HG02588 (cell line): ENCODE data around the gene LAP3.
"Not testable (repeated sequence)": the region's sequence is repeated elsewhere in the genome, so short reads cannot be mapped to it uniquely, and the experiment has no call there.

ENCODE experiments used
- ATAC-seq: cut with Tn5 transposase; IDR thresholded peaks from one replicate; pipeline ENCODE4 v1.9.1; 2021; ENCODE audit warnings: mild to moderate bottlenecking, moderate library complexity; ENCODE audit not compliant: unreplicated experiment

LAP3 gene

DNA sequence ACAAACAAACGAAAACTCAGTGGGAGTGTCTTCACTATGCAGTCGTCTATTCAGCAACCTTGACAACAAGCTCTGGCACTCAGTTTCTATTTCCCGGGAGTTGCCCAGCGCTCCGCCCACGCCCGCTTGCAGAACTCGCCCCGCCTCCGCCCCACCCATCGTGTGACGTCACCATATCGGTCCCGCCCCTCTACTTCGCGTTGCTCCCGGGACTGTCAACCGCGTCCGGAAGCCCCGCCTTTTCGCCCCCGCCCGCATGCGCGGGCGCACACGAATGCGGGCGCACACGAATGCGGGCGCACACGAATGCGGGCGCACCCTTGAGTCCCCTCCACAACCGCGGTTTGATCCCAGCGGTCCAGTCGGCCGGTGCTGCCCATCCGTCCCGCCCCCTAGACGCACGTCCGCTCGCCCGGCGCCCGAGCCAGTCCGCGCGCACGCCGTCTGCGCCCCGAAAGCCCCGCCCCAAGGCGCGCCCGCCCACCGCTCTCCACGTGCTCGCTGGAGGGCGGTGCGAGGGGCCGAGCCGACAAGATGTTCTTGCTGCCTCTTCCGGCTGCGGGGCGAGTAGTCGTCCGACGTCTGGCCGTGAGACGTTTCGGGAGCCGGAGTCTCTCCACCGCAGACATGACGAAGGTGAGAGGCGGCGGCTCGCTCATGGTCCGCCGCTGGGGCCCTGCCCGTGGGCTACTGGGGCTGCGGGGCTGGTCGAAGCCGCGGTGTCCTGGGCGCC, at the start of gene LAP3:
TSS of gene LAP3 (plus strand) at position 267 of the 733 bp plus-strand sequence. CDS start at position 535, 268 bp downstream.
- peak; percentile 81 for ATAC-seq

DNA sequence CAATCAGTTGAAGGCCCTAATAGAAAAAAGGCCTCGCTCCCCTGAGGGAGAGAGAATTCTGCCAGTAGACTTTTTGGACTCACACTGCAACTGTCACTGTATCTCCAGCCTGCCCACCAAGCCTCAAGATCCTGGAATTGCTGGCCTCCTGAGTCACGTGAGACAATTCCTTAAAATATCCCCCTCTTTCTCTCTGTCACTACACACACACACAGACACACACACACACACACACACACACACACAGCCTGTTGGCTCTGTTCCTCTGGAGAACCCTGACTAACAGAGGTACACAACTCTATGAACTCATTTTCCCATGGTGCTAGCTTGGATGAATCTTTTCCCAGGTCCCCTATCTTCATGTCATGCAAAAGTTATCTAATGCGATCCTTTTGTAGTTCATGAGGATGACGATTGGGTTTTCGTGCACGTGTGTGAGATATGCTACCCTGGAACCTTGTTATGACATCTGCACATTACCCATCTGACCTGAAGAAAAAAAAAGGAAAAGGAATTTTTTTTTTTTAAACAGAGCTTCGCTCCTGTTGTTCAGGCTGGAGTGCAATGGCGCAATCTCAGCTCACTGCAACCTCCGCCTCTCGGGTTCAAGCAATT, 48.3 kb upstream of the LAP3 start:
- ATAC-seq, result no peak

DNA sequence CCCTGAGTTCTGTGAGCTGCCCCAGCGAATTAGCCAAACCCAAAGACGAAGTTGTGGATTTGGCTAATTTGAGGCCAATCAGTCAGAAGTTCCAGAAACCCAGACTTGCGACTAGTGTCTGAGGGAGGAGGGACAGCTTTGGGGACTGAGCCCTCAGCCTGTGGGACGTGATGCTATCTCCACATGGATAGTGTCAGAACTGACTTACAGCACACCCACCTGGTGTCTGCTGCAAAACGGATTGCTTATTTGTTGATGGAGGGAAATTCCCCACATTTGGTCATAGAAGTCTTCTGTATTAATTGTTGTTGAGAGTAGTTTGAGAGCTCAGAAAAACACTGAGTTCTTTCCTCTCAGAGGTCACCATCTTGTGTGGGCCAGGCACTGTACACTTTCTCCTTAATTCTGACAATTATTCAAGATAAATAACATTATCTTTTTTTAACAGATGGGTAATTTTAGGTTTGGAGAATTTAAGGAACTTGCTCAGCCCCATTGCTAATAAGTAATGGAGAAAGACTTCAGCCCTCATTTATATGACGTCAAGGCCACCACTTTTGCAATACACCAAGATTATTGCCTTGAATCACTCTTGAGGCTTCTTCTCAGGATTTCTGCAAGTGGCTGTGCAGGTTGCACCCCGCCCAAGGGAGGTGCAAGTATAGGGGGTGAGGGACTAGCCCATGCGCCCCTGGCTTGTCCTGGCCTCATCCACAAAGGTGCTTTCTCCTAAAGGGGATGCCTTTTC, 45.3 kb upstream of the LAP3 start:
- no peak for ATAC-seq

DNA sequence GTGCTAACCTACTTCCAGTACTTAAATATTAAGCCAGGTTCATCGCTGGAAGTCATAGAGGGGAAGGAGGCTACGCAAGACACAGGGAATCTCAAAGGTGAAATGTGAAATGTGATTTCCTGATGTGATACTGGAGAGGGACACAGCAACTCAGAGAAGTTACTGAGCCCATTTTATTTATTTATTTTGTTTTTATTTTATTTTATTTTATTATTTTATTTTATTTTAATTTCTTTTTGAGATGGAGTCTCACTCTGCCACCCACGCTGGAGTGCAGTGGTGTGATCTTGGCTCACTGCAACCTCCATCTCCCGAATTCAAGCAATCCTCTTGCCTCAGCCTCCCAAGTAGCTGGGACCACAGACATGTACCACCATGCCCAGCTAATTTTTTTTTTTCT, 42.3 kb upstream of the LAP3 start:
- ATAC-seq, result no peak

DNA sequence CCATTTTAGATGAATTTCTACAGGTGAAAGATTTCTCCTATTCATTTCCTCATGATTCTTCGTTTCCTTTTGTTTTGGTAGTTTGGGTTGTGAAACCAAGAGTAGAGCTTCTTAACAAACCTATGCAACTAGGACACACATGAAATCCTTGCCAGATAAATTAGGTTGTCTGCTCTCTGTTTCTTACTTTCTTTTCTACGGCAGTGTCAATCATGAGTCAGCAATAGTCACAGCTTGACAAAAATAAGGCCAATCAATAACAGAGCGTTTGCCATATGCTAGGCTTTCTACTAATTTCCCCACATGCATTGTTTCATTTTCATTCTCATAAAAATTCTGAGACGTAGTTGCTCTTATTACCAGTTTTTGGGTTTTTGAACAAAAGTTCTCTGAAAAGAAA, 41.8 kb upstream of the LAP3 start:
- no peak for ATAC-seq

DNA sequence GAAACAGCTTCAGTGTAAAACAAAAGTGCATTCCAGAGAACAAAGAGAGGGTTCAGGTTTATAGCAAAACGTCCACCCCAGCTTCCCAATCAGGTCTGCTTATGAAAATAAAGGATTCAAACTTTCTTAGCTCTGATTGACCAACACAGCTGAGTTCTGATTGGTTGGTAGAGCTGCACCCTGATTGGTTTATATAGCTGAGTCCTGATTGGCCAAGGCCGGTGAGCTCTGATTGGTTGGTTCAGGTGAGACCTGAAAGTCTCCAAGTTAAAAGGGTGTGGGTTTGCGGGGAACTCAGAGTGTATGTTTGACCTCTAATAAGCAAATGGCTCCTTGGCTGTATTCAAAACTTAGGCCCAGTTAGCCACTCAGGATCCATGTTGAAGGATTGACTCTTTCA, 41.1 kb upstream of the LAP3 start:
- no peak for ATAC-seq

DNA sequence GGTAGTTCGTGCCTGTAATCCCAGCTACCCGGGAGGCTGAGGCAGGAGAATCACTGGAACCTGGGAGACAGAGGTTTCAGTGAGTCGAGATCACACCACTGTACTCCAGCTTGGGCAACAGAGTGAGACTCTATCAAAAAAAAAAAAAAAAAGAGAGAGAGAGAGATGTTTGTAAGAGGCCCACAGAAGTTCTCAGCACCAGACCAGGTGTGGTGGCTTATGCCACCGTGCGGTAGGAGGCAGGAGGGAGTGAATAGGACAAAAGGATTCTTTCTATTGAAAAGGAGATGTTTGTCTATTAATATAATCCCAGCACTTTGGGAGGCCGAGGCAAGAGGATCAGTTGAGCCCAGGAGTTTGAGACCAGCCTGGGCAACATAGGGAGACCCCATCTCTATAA, 39.9 kb upstream of the LAP3 start:
- ATAC-seq, result not testable (repeated sequence)

DNA sequence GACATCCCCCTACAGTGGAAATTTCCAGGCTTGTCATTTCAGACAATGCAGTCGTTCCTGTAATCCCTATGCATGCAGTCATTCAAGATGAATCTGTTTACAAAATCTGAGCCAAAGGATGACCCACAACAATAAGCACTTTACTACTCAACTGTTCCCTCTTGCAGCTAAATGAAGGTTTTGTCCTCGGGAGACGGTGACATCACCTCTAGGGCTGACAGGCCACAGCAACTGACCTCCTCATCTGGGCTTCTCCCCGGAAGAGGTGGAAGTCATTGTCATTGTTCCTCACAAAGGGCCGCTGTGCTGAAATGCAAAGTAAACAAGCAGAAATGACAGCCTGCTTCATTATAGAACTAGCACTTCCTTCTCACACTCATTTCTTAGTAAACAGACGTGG, 32.8 kb upstream of the LAP3 start:
- ATAC-seq, result no peak

DNA sequence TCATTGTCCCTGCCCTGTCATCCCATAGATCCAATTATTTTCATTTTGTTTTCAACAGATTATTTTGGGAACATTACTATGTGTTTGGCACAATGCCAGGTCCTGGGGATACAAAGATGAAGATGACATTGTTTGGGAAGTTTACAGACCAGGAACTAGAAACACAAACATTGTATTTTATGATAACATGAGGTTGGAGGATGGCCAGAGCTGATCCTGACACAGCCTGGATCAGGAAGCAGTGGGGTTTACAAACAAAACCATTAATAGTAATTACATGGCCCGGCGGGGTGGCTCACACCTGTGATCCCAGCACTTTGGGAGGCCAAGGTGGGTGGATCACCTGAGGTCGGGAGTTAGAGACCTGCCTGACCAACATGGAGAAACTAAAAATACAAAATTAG, 32.2 kb upstream of the LAP3 start:
- no peak for ATAC-seq

DNA sequence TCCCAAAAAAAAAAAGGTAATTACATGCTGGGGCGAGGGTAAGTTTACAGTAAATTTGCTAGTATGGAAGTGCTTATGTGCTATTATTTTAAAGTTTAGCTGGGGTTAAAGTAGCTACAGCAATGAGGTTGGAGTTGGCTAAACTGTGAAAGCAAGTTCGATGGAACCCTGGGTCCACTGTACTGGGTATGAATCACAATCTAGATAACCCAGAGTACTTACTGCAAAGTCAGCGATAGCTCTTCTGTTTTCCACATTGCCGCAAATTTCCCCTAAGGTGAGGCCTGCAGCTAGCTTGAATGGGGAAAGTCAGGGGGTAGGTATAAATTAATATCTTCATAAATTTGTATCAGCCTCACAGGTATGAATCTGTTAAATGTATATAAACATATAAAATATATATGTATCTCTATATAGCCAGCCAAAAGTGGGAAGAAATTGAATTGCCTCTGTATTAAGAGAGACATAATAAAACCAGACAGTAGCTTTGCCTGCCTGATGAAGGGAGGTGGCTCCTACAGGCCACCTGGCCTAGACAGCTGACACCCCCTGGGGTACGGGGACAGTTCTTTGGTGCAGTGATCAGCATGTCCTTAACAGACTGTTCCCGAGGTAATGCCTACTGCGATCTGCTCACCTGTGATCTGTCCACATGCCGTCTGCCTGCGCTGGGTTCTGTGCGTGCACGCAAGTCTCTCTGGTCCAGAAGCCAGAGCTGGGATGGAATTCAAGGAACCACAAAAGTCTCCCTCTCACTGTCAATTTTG, 31.4 kb upstream of the LAP3 start:
- no peak for ATAC-seq

DNA sequence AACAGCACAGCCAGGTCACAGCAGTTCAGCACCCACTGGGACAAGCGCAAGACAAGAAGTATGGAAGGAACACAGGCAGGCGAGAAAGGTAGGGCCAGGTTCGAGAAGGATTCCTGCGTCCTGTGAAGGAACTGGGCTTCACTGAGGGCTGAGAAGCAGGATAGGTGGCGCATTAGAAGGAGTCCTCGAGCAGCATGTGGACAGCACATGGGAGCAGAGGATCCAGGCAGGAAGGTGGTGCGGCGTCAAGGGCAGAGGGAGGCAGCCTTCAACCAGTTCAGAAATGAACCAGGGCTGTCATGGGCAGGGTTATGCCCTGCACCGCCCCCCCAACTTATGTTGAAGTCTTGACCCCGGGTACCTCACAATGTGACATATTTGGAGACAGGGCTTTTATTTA, 30.8 kb upstream of the LAP3 start:
- no peak for ATAC-seq

DNA sequence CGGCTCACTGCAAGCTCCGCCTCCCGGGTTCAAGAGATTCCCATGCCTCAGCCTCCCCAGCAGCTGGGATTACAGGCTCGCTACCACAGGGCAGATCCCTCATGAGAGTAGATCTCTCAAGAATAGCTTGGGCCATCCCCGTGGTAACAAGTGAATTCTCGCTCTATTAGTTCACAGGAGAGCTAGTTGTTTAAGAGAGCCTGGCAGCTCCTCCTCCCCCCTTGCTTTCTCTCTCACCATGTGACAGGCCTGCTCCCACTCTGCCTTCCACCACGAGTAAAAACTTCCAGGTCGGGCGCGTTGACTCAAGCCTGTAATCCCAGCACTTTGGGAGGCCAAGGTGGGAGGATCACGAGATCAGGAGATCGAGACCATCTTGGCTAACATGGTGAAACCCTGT, 30.3 kb upstream of the LAP3 start:
- ATAC-seq, result no peak

DNA sequence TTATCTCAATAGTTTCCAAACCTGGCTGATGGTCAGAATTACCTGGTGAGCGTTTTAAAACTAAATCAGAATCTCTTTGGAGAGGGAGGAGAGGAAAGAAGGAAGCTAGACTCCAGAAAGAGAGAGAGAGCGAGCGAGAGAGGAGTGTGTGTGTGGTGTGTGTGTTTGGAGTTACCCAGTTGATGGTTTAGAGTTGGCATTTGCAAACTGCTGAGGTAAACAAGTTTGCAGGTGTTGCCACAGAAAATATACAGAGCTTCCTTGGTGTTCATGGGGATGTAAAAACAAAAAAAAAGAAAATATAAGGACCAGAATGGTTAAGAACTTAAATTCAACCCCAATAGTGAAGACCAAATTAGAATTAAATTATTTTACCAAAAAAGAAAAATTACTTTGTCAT, 26.4 kb upstream of the LAP3 start:
- no peak for ATAC-seq

DNA sequence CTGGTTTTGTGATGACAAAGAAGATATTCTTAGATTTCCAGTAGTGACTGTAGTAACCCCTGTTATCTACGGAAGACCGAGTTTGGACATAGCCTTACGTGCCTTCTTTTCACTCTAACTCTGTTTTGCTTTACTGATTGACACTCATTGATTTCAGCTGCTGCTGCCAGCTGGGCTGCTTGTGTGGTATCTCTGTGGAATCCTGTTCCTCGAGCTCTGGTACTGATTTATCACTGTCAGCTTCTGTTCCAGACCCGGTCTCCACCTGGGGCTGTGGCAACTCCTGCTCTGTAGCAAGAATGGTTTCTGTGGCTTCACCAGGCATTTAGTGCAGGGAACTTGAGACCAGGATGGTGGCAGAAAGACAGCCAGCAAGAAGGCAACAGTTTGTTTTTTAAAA, 24.6 kb upstream of the LAP3 start:
- ATAC-seq, result no peak

DNA sequence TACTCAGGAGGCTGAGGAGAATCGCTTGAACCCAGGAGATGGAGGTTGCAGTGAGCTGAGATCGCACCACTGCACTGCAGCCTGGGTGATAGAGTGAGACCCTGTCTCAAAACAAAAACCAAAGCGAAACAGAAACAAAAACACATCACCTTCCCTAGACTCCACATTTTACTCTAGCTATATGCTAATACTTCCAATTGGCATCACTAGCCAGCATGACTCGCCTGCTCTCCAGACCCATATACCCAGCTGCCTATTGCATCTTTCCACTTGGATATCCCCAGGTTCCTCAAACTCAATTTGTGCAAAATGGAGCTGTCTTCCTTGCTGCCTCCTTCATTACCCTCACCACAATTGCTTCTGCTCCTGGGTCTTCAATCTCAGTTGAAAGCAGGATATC, 22.4 kb upstream of the LAP3 start:
- ATAC-seq, result no peak

DNA sequence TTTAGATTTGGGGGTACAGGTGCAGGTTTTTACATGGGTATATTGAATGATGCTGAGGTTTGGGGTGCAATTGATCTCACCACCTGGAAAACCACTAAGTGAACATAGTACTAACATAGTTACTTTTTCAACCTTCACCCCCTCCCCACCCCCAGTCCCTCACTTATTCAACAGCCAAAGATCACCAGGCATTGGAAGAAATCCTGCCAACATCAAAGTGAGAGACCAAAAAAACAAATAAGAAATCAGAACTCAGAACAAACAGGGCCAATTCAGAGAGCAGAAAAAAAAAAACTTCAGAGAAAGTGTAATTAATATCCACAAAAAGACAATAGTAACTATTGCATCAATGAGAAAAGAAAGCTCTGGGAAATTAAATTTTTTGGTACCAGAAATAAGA, 20.5 kb upstream of the LAP3 start:
- ATAC-seq, result no peak

DNA sequence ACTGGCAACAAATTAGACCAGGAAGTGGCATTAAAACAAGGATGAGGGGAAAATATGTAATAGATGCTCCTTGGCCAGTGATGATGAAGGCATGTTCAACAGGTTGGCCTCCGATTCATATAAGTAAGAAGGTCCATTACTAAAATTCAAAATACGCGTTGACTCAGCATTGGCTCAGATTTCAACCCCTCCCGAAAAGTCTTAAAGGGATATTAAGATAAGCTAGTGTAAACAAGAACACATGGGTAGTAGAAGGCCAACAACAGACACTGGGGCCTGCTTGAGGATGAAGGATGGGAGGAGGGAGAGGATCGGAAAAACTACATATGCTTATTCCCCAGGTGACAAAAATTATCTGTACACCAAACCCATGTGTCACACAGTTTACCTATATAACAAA, 19.1 kb upstream of the LAP3 start:
- ATAC-seq, result no peak

DNA sequence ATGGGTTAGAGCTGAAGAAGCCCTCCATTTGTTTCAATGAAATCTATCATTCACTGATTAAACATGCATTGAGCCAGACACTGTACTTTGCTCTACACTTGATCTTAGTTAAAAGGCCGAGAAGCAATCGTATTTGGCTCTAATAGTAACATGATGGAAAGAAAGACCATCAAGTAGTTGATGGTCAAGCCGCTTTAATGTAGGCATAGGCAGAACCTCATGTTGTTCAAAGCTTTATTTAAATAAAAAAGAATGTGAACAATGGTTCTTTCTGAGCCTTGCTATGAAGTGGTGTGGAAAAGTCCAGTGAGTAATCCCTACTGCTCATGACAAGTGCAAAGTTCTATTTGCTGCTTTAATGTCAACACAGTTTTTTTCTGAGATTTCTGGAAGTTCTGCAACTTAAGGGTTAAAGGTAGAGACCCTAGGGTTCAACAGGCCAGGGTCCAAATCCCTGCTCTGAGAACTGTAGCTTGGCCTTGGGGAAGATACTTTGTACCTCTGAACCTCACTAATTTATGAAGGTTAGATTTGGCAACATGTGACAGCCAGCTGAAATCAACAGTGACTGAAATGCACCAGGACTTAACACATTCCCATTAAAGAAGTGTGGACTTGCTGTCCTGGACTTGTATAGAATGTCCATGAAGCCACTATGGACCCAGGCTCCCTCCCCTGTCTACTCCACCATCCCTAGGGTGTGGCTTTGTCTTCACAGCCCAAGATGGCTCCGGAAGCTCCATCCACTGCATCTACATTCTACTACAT, 17.9 kb upstream of the LAP3 start:
- ATAC-seq, result no peak

DNA sequence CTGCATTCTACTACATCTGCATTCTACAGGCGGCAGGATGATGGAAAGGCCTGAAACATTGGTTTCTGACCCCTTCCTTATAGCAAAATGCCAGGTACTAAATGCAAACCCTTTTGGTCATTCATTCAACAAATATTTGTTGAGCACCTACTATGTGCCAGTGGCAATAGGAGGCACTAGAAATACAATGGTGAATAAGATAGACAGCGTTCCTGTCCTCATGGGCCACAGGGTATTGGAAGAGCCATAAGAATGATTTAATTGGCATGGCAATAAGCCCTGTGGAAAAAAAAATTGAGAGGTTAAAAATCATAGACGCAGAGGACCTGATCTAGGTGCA, 17.3 kb upstream of the LAP3 start:
- no peak for ATAC-seq

DNA sequence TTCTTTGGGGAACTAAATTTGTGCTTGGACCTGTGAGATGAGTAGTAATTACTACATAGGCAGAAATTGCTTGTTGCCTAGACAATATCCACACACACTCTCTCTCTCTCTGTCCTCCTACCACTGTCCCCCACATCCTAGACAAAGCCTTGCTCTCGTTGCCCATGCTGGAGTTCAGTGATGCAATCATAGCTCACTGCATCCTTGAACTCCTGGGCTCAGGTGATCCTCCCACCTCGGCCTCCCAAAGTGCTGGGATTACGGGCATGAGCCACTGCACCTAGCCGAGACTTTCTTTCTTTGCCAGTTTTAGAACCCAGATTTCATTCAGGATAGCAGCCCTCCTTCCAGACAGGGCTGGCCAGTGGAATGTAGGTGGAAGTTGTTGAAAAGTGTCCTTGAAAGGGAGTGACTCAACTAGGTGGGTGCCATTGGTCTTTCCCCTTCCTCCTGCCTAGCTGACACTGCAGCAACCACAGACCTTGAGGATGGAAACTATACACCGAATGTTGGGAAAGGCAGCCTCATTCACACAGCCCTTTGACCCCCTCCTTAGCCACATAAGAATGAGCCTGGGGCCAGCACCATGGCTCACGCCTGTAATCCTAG, 16.8 kb upstream of the LAP3 start:
- ATAC-seq, result no peak
